ENCODE measurements around the gene NRG3. TPM values are rescaled to one million over a fixed set of nuclear protein-coding genes. Genes with fewer than 3 reads are reported as not detected.

The NRG3 gene
- total and polyA plus RNA-seq, 5 donors from 2014 or later, result not detected

DNA sequence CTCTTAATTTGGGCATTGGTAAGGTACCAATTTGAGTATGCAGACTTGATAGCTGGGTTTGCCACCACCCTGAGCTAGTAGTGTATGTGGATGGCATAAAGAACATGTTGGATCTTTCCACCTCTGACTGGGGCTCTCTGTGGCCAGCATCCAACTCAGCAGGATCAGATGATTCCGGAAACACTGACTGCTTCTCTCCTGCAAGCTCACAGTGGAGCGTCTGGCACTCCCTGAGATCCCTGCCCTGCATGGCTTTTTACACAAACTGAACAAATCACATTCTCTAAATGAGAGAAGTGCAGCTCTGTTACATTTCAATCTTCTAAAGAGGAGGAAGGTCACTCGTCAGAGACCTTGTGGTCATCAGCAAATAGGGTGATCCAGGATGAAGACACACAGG is 1057.5 kb downstream of the NRG3 start:
- ATAC-seq (ENCODE audit: low read depth in 2 of 2) (no peak), DNase-seq (no peak)
- H3K4me1 Mint-ChIP-seq, result no peaks in the 10 kb centered on the region
- no peak overlapping the region for H3K4me3 ChIP-seq (ENCODE audit: low read depth, low read length)
- H3K27me3 ChIP-seq (ENCODE audit: control insufficient read depth, insufficient read depth, low read length), result no peaks in the 10 kb centered on the region
- H3K9me3 Mint-ChIP-seq, result peaks cover 3 to 22% (median 9%) of the 10 kb centered on the region in 7 donors
- no peak overlapping the region for H3K27ac ChIP-seq (ENCODE audit: insufficient read depth, low read length, poor library complexity, severe bottlenecking)
- no peaks in the 10 kb centered on the region for H3K36me3 Mint-ChIP-seq
- H3K9me3 ChIP-seq (ENCODE audit: control insufficient read depth in 2 of 2, low read length in 2 of 2), result no peaks in the 10 kb centered on the region
- no peaks in the 10 kb centered on the region for H3K4me1 ChIP-seq (ENCODE audit: control insufficient read depth, insufficient read depth, low read length, poor library complexity, severe bottlenecking)
- no peak overlapping the region for H3K27ac Mint-ChIP-seq
- no peaks in the 10 kb centered on the region for H3K27me3 Mint-ChIP-seq
- no peaks in the 10 kb centered on the region for H3K36me3 ChIP-seq (ENCODE audit: control insufficient read depth, insufficient read depth, low read length)
- no peak overlapping the region for H3K4me3 Mint-ChIP-seq

DNA sequence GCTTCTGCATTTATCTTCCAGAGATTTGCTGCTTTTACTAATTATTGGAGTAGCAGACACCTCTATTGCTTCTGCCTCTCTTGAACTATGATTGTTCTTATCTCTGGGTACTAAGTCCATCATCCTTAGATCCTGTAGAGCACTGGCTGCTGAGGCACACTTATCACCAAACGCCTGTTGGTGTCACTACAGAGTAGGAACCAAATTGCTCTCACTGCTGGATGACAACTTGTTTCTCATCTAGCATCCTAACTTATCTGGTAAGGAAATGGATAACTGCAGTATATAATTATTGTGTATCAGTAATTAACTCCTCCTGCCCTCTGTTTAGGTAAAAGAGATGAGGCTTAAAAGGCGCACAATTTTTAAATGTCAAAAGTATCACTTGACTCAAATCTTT is 1059.4 kb downstream of the NRG3 start:
- Mint-ChIP-seq H3K4me3 (no peak overlapping the region), H3K36me3 (no peaks in the 10 kb centered on the region), H3K9me3 (peaks cover 2 to 25% (median 9%) of the 10 kb centered on the region in 7 donors), H3K27me3 (no peaks in the 10 kb centered on the region), H3K27ac (no peak overlapping the region), H3K4me1 (no peaks in the 10 kb centered on the region)
- Histone ChIP-seq H3K4me1 (ENCODE audit: control insufficient read depth, insufficient read depth, low read length, poor library complexity, severe bottlenecking) (no peaks in the 10 kb centered on the region), H3K36me3 (ENCODE audit: control insufficient read depth, insufficient read depth, low read length) (no peaks in the 10 kb centered on the region), H3K27me3 (ENCODE audit: control insufficient read depth, insufficient read depth, low read length) (no peaks in the 10 kb centered on the region), H3K4me3 (ENCODE audit: low read depth, low read length) (no peak overlapping the region), H3K9me3 (ENCODE audit: control insufficient read depth in 2 of 2, low read length in 2 of 2) (no peaks in the 10 kb centered on the region), H3K27ac (ENCODE audit: insufficient read depth, low read length, poor library complexity, severe bottlenecking) (no peak overlapping the region)
- DNase-seq (no peak), ATAC-seq (ENCODE audit: low read depth in 2 of 2) (no peak)

DNA sequence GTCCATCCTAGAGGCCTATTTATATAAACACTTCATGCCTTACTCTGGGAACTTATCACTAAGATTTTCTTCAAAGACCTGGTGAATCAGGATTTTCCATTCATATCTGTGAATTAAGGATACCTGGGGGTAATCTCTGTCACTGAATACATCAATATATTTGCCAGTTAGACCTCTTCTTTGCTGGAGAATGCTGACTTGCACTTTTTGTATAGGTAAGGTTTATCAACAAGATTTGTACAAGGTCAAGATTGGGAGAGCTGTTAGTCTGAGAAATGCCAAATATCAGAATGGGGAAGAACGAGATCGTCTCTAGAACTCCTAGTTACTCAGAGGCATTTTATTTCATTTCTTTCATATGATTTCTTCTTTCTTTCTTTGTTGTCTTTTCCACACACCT is 1060.0 kb downstream of the NRG3 start:
- no peak overlapping the region for H3K4me3 Mint-ChIP-seq
- H3K9me3 Mint-ChIP-seq, result peaks cover 2 to 23% (median 8%) of the 10 kb centered on the region in 7 donors
- H3K36me3 ChIP-seq (ENCODE audit: control insufficient read depth, insufficient read depth, low read length), result no peaks in the 10 kb centered on the region
- DNase-seq (no peak), ATAC-seq (ENCODE audit: low read depth in 2 of 2) (no peak)
- no peaks in the 10 kb centered on the region for H3K27me3 ChIP-seq (ENCODE audit: control insufficient read depth, insufficient read depth, low read length)
- H3K27ac ChIP-seq (ENCODE audit: insufficient read depth, low read length, poor library complexity, severe bottlenecking), result no peak overlapping the region
- H3K27me3 Mint-ChIP-seq, result no peaks in the 10 kb centered on the region
- no peaks in the 10 kb centered on the region for H3K4me1 ChIP-seq (ENCODE audit: control insufficient read depth, insufficient read depth, low read length, poor library complexity, severe bottlenecking)
- H3K4me1 Mint-ChIP-seq, result no peaks in the 10 kb centered on the region
- no peak overlapping the region for H3K27ac Mint-ChIP-seq
- no peak overlapping the region for H3K4me3 ChIP-seq (ENCODE audit: low read depth, low read length)
- no peaks in the 10 kb centered on the region for H3K36me3 Mint-ChIP-seq
- H3K9me3 ChIP-seq (ENCODE audit: control insufficient read depth in 2 of 2, low read length in 2 of 2), result no peaks in the 10 kb centered on the region

DNA sequence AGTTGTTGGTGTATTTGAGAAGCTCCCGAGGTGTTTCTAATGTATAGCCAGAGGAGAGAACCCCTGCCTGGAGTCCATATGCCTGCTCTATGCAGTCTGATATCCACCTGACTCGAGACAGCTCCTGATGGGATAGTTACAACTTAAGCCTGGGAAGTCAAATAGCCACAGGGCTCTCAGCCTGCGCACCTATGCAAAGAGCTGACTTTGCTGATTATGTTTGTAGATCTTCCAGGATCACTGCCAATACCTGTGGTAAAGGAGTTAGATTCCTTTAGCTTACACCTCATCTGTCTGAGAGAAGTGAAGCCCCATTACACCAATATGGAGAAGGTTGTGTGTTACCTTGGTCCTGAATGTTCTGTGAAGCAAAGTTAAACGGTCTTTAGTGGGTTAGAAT is 1063.3 kb downstream of the NRG3 start:
- ATAC-seq (ENCODE audit: low read depth in 2 of 2) (no peak), DNase-seq (no peak)
- Mint-ChIP-seq H3K4me1 (no peaks in the 10 kb centered on the region), H3K27ac (no peak overlapping the region), H3K9me3 (peaks cover 0 to 22% (median 9%) of the 10 kb centered on the region in 7 donors), H3K4me3 (no peak overlapping the region), H3K27me3 (no peaks in the 10 kb centered on the region), H3K36me3 (no peaks in the 10 kb centered on the region)
- Histone ChIP-seq H3K27me3 (ENCODE audit: control insufficient read depth, insufficient read depth, low read length) (no peaks in the 10 kb centered on the region), H3K9me3 (ENCODE audit: control insufficient read depth in 2 of 2, low read length in 2 of 2) (no peaks in the 10 kb centered on the region), H3K27ac (ENCODE audit: insufficient read depth, low read length, poor library complexity, severe bottlenecking) (no peak overlapping the region), H3K4me1 (ENCODE audit: control insufficient read depth, insufficient read depth, low read length, poor library complexity, severe bottlenecking) (no peaks in the 10 kb centered on the region), H3K36me3 (ENCODE audit: control insufficient read depth, insufficient read depth, low read length) (no peaks in the 10 kb centered on the region), H3K4me3 (ENCODE audit: low read depth, low read length) (no peak overlapping the region)

DNA sequence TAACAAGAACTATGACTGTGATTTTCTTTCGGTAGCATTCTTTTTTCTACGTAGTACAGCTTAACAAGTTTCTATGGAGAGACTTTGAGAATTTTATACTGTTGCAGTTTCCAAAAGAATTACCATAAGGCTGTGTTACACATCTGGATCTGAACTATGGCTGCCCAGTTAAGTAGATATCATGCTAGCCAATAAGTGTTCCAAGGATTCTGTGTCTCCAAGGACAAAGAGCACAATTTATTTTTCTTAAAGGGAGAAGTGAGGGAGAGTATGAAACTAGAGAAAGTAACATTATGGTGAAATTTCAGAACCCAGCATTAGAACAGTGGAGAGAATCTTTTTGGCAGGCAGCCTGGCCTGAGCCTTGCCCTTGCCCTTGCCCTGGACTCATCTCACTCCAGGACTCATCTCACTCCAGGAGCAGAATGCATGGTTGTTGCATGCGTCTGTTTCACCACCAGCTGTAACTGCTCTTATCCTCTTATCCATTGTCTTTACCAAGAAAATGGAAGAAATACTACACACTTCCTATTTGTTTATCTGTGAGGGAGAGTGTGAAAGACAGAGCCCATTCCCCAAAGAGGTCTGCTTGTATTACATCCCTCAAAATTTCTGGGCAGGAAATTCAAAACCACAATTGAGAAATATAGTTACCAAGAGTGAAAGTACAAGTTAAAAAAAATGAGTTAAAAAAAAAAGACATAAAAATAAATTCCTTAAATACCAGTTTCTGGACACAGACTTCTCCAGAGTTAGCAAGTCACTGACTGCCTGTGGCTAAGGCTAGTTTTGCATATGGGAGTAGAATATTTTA is 1067.5 kb downstream of the NRG3 start:
- Histone ChIP-seq H3K4me3 (ENCODE audit: low read depth, low read length) (no peak overlapping the region), H3K9me3 (ENCODE audit: control insufficient read depth in 2 of 2, low read length in 2 of 2) (no peaks in the 10 kb centered on the region), H3K4me1 (ENCODE audit: control insufficient read depth, insufficient read depth, low read length, poor library complexity, severe bottlenecking) (no peaks in the 10 kb centered on the region), H3K27me3 (ENCODE audit: control insufficient read depth, insufficient read depth, low read length) (no peaks in the 10 kb centered on the region), H3K36me3 (ENCODE audit: control insufficient read depth, insufficient read depth, low read length) (no peaks in the 10 kb centered on the region), H3K27ac (ENCODE audit: insufficient read depth, low read length, poor library complexity, severe bottlenecking) (no peak overlapping the region)
- no peaks in the 10 kb centered on the region for H3K27me3 Mint-ChIP-seq
- no peak for ATAC-seq (ENCODE audit: low read depth in 2 of 2)
- no peaks in the 10 kb centered on the region for H3K4me1 Mint-ChIP-seq
- H3K4me3 Mint-ChIP-seq, result no peak overlapping the region
- H3K9me3 Mint-ChIP-seq, result peaks cover 0 to 11% (median 8%) of the 10 kb centered on the region in 7 donors
- DNase-seq, result no peak
- H3K36me3 Mint-ChIP-seq, result no peaks in the 10 kb centered on the region
- H3K27ac Mint-ChIP-seq, result no peak overlapping the region

DNA sequence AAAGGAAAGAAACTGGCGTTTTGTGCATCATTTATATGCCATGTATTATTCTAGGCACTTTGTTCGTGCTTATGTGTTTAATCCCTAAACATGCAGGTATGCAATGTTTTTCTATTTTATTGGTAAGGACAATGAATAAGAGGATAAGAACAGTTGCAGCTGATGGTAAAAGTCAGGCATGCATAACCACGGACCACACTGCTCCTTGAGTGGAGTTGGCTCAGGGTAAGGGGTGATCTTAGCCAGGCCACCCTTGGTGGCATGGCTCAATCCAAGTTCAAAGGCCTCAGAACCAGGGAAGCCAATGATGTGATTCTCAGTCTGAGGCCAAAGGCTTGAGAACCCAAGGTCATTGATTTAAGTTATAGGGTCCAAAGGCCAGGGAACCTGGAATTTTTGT is 1068.1 kb downstream of the NRG3 start:
- no peak overlapping the region for H3K4me3 Mint-ChIP-seq
- Histone ChIP-seq H3K4me1 (ENCODE audit: control insufficient read depth, insufficient read depth, low read length, poor library complexity, severe bottlenecking) (no peaks in the 10 kb centered on the region), H3K27ac (ENCODE audit: insufficient read depth, low read length, poor library complexity, severe bottlenecking) (no peak overlapping the region), H3K27me3 (ENCODE audit: control insufficient read depth, insufficient read depth, low read length) (no peaks in the 10 kb centered on the region), H3K4me3 (ENCODE audit: low read depth, low read length) (no peak overlapping the region), H3K9me3 (ENCODE audit: control insufficient read depth in 2 of 2, low read length in 2 of 2) (no peaks in the 10 kb centered on the region), H3K36me3 (ENCODE audit: control insufficient read depth, insufficient read depth, low read length) (no peaks in the 10 kb centered on the region)
- ATAC-seq (ENCODE audit: low read depth in 2 of 2), result no peak
- no peaks in the 10 kb centered on the region for H3K27me3 Mint-ChIP-seq
- H3K9me3 Mint-ChIP-seq, result peaks cover 0 to 11% (median 8%) of the 10 kb centered on the region in 7 donors
- no peaks in the 10 kb centered on the region for H3K4me1 Mint-ChIP-seq
- no peak overlapping the region for H3K27ac Mint-ChIP-seq
- no peaks in the 10 kb centered on the region for H3K36me3 Mint-ChIP-seq
- no peak for DNase-seq

DNA sequence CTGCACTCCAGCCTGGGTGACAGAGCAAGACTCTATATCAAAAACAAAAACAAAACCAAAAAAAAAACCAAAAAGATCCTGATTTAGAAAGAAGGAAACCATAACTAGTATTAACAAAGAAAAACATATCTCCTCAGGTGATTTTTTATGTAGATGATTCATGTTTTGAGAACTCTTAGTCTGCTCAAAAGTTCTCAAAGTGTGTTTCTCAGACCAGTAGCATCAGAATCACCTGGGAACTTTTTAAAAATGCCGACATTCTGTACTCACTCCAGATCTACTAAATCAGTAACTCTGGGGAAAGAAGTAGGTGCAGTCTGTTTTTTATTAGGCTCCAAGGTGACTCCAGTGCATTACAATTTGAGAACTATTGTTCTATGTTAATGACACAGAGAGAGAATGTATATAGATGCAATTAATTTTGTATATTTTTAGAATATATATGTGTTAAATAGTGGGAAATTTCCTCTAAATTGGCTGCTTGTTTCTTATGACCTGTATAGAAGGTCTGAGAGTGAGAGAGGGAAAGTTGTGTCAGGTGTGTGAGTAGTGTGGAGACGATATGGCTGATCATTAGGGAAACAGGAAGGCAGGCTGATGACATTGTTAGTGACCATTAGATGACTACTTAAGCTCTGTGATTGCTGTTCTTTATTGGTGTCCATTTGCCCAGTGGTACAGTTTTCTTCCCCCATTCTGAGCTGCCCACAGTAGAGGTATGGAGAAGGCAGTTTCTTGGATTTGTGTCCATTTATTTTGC is 1075.0 kb downstream of the NRG3 start:
- Mint-ChIP-seq H3K27ac (no peak overlapping the region), H3K36me3 (no peaks in the 10 kb centered on the region), H3K27me3 (no peaks in the 10 kb centered on the region), H3K4me1 (no peaks in the 10 kb centered on the region), H3K9me3 (peaks cover 0 to 5% (median 3%) of the 10 kb centered on the region in 7 donors), H3K4me3 (no peak overlapping the region)
- DNase-seq (no peak), ATAC-seq (ENCODE audit: low read depth in 2 of 2) (no peak)
- Histone ChIP-seq H3K4me3 (ENCODE audit: low read depth, low read length) (no peak overlapping the region), H3K9me3 (ENCODE audit: control insufficient read depth in 2 of 2, low read length in 2 of 2) (no peaks in the 10 kb centered on the region), H3K27me3 (ENCODE audit: control insufficient read depth, insufficient read depth, low read length) (no peaks in the 10 kb centered on the region), H3K27ac (ENCODE audit: insufficient read depth, low read length, poor library complexity, severe bottlenecking) (no peak overlapping the region), H3K36me3 (ENCODE audit: control insufficient read depth, insufficient read depth, low read length) (no peaks in the 10 kb centered on the region), H3K4me1 (ENCODE audit: control insufficient read depth, insufficient read depth, low read length, poor library complexity, severe bottlenecking) (no peaks in the 10 kb centered on the region)
